HepG2 (cell line): ENCODE measurements around the gene URM1. TPM values are rescaled to one million over a fixed set of nuclear protein-coding genes. Genes with fewer than 3 reads are reported as not detected.

Experiments
- AGO2 ChIP-seq: fragments of 200-400 bp; formaldehyde crosslinking; optimal IDR thresholded peaks from 2 replicates; pipeline ENCODE3; 2017; ENCODE audit warnings: mild to moderate bottlenecking, low read depth, low read length, moderate library complexity
- ARNT2 ChIP-seq: sonication (generic); formaldehyde crosslinking; IDR thresholded peaks from 2 replicates; pipeline ENCODE4 v1.8.0; 2022; ENCODE audit warnings: mild to moderate bottlenecking, low read depth, missing genetic modification reagents, moderate library complexity
- BORCS8-MEF2B ChIP-seq: sonication (generic); formaldehyde crosslinking; IDR thresholded peaks from 2 replicates; pipeline ENCODE4 v1.8.0; 2022; ENCODE audit warnings: mild to moderate bottlenecking, missing genetic modification reagents
- HOXA7 ChIP-seq: sonication (generic); formaldehyde crosslinking; IDR thresholded peaks from 2 replicates; pipeline ENCODE4 v1.8.1; 2022; ENCODE audit warnings: mild to moderate bottlenecking, missing genetic modification reagents, moderate library complexity
- IRF1 ChIP-seq: sonication (generic); formaldehyde crosslinking; IDR thresholded peaks from 2 replicates; pipeline ENCODE4 v1.4.0; 2020; ENCODE audit warnings: low read depth, mild to moderate bottlenecking, missing genetic modification reagents
- KAT8 ChIP-seq: IDR thresholded peaks from 2 replicates; pipeline ENCODE4 v1.6.1; 2016; ENCODE audit warnings: missing genetic modification reagents, missing compliant biosample characterization
- NFIC ChIP-seq: IDR thresholded peaks from 2 replicates; pipeline ENCODE4 v1.6.1; 2012; ENCODE audit warnings: mild to moderate bottlenecking, low read length, inconsistent platforms
- SIN3B ChIP-seq: fragments of 150-350 bp; IDR thresholded peaks from 2 replicates; pipeline ENCODE4 v1.6.1; 2014; ENCODE audit warnings: low read length
- SKIL ChIP-seq: sonication (generic); formaldehyde crosslinking; IDR thresholded peaks from 2 replicates; pipeline ENCODE4 v1.8.0; 2022; ENCODE audit warnings: missing genetic modification reagents, mild to moderate bottlenecking, moderate library complexity, borderline replicate concordance
- TRAFD1 ChIP-seq: sonication (generic); formaldehyde crosslinking; IDR thresholded peaks from 2 replicates; pipeline ENCODE4 v1.5.1; 2020; ENCODE audit warnings: missing genetic modification reagents, mild to moderate bottlenecking, borderline replicate concordance
- ZNF251 ChIP-seq: sonication (generic); formaldehyde crosslinking; IDR thresholded peaks from 2 replicates; pipeline ENCODE4 v1.9.0; 2021; ENCODE audit warnings: mild to moderate bottlenecking, missing genetic modification reagents
- ZNF441 ChIP-seq: sonication (generic); formaldehyde crosslinking; IDR thresholded peaks from 2 replicates; pipeline ENCODE4 v1.7.0; 2021; ENCODE audit warnings: missing genetic modification reagents, borderline replicate concordance
- ZNF569 ChIP-seq: sonication (generic); formaldehyde crosslinking; IDR thresholded peaks from 2 replicates; pipeline ENCODE4 v1.5.0; 2020; ENCODE audit warnings: mild to moderate bottlenecking, missing genetic modification reagents, moderate library complexity, borderline replicate concordance
- ZNF766 ChIP-seq: sonication (generic); formaldehyde crosslinking; IDR thresholded peaks from 2 replicates; pipeline ENCODE4 v1.5.0; 2020; ENCODE audit warnings: missing genetic modification reagents, borderline replicate concordance
- polyA plus RNA-seq, 8 experiments: library from polyadenylated mRNA; depleted of rRNA in 3 of 8; stranded (reverse) in 7 of 8; unstranded in 1 of 8; fragments of >200 nt; fragmentation: Illumina TruSeq in 4 of 8; extraction: Trizol in 4 of 8; gene quantifications; 2 replicates each; pipeline versions ENCODE4 v1.2.1 to v1.2.3, GENCODE V29; 2011 to 2016; ENCODE audit warnings: low read depth in 4 of 8, missing spikeins in 1 of 8, mixed read lengths in 1 of 8; ENCODE audit not compliant: insufficient read depth in 1 of 8
- total RNA-seq, 5 experiments: library from RNA; depleted of rRNA; stranded (reverse); fragments of >200 nt; fragmentation: Illumina TruSeq; extraction: Trizol; gene quantifications; 2 replicates each; pipeline ENCODE4 v1.2.3, GENCODE V29; 2016; ENCODE audit warnings: low read depth in 1 of 5
- TF ChIP-seq, protein P1 (sequence below): sonication (generic); formaldehyde crosslinking; IDR thresholded peaks from 2 replicates; pipeline ENCODE4 v1.5.0; 2020; ENCODE audit warnings: missing genetic modification reagents
- TF ChIP-seq, protein P2 (sequence below): IDR thresholded peaks from 2 replicates; pipeline ENCODE4 v1.6.1; 2016; ENCODE audit warnings: mild to moderate bottlenecking
- TF ChIP-seq, protein P3 (sequence below): sonication (generic); formaldehyde crosslinking; IDR thresholded peaks from 2 replicates; pipeline ENCODE4 v1.4.0; 2020; ENCODE audit warnings: missing genetic modification reagents, mild to moderate bottlenecking, borderline replicate concordance

The URM1 gene
- total and polyA plus RNA-seq, 2 of the 13 experiments (the other 11 are each of a cell fraction or from before 2014, with no cell fraction given): 37.1 to 41.3 TPM

- TF ChIP-seq TRAFD1 (CRISPR knock-in tag) (no peak), ZNF441 (CRISPR knock-in tag) (0 out of 2 replicates have a peak, but pooled peaks have one; percentile 61), AGO2 (no peak), HOXA7 (CRISPR knock-in tag) (no peak), SKIL (no peak), ZNF766 (CRISPR knock-in tag) (no peak), ARNT2 (CRISPR knock-in tag) (peak; percentile 53), KAT8 (peak; percentile 63; the same call in 1 of the 2 replicates), ZNF251 (0 out of 2 replicates have a peak, but pooled peaks have one; percentile 56), IRF1 (no peak), BORCS8-MEF2B (CRISPR knock-in tag) (peak; percentile 22; the same call in 1 of the 2 replicates), ZNF569 (CRISPR knock-in tag) (no peak), SIN3B (no peak), NFIC (no peak)
- TF ChIP-seq, protein P1, sequence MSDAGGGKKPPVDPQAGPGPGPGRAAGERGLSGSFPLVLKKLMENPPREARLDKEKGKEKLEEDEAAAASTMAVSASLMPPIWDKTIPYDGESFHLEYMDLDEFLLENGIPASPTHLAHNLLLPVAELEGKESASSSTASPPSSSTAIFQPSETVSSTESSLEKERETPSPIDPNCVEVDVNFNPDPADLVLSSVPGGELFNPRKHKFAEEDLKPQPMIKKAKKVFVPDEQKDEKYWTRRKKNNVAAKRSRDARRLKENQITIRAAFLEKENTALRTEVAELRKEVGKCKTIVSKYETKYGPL: peak; percentile 43; the same call in 1 of the 2 replicates
- TF ChIP-seq, protein P2, sequence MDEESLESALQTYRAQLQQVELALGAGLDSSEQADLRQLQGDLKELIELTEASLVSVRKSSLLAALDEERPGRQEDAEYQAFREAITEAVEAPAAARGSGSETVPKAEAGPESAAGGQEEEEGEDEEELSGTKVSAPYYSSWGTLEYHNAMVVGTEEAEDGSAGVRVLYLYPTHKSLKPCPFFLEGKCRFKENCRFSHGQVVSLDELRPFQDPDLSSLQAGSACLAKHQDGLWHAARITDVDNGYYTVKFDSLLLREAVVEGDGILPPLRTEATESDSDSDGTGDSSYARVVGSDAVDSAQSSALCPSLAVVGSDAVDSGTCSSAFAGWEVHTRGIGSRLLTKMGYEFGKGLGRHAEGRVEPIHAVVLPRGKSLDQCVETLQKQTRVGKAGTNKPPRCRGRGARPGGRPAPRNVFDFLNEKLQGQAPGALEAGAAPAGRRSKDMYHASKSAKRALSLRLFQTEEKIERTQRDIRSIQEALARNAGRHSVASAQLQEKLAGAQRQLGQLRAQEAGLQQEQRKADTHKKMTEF (CRISPR knock-in tag): peak; percentile 59; the same call in 1 of the 2 replicates
- TF ChIP-seq, protein P3, sequence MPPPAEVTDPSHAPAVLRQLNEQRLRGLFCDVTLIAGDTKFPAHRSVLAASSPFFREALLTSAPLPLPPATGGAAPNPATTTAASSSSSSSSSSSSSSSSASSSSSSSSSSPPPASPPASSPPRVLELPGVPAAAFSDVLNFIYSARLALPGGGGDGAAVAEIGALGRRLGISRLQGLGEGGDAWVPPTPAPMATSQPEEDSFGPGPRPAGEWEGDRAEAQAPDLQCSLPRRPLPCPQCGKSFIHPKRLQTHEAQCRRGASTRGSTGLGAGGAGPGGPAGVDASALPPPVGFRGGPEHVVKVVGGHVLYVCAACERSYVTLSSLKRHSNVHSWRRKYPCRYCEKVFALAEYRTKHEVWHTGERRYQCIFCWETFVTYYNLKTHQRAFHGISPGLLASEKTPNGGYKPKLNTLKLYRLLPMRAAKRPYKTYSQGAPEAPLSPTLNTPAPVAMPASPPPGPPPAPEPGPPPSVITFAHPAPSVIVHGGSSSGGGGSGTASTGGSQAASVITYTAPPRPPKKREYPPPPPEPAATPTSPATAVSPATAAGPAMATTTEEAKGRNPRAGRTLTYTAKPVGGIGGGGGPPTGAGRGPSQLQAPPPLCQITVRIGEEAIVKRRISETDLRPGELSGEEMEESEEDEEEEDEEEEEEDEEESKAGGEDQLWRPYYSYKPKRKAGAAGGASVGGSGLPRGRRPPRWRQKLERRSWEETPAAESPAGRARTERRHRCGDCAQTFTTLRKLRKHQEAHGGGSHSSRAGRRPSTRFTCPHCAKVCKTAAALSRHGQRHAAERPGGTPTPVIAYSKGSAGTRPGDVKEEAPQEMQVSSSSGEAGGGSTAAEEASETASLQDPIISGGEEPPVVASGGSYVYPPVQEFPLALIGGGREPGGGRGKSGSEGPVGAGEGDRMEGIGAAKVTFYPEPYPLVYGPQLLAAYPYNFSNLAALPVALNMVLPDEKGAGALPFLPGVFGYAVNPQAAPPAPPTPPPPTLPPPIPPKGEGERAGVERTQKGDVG (CRISPR knock-in tag): no peak
Measured at GRCh38 chr9:128339761-128340690, 31.1 kb upstream of the URM1 start, which contains the start of gene SLC27A4 (continued).
